Skeletal muscle cell (primary cell): ENCODE data around the gene SLC66A2.
"Not testable (repeated sequence)": the region's sequence is repeated elsewhere in the genome, so short reads cannot be mapped to it uniquely, and the experiment has no call there.

Experiments
- DNase-seq: peaks from one replicate; pipeline ENCODE4 v3.0.0-alpha.2; 2010; ENCODE audit warnings: low read depth
- H3K4me3 ChIP-seq: 2 replicates; pipeline ENCODE4 v1.5.1; 2011; ENCODE audit warnings: low read depth, mild to moderate bottlenecking, control low read depth, low read length, moderate library complexity

SLC66A2 gene

GRCh38 chr18:79890674-79891073, 60.8 kb downstream of the SLC66A2 start:
- no peak for DNase-seq
- no peak overlapping the region for H3K4me3 ChIP-seq

- H3K4me3 ChIP-seq: no peak overlapping the region
- DNase-seq: no peak
Measured at GRCh38 chr18:79889569-79889968, 61.9 kb downstream of the SLC66A2 start.

- H3K4me3 ChIP-seq: no peak overlapping the region
- DNase-seq: no peak
Measured at GRCh38 chr18:79888016-79888415, 63.4 kb downstream of the SLC66A2 start.

- no peak for DNase-seq
- no peak overlapping the region for H3K4me3 ChIP-seq
Measured at GRCh38 chr18:79887181-79888000, 64.1 kb downstream of the SLC66A2 start.

GRCh38 chr18:79884963-79885728, 66.3 kb downstream of the SLC66A2 start:
- DNase-seq: no peak
- H3K4me3 ChIP-seq: no peak overlapping the region

GRCh38 chr18:79884294-79884962, 67.0 kb downstream of the SLC66A2 start:
- DNase-seq: no peak

GRCh38 chr18:79883461-79884293, 67.8 kb downstream of the SLC66A2 start:
- DNase-seq: no peak
- H3K4me3 ChIP-seq: no peak overlapping the region

More at GRCh38 chr18:79884294-79884962, 67.0 kb downstream of the SLC66A2 start:
- H3K4me3 ChIP-seq: no peak overlapping the region

GRCh38 chr18:79882522-79883241, 68.8 kb downstream of the SLC66A2 start:
- DNase-seq: no peak
- no peak overlapping the region for H3K4me3 ChIP-seq

GRCh38 chr18:79881695-79882094, 69.8 kb downstream of the SLC66A2 start:
- no peak for DNase-seq
- no peak overlapping the region for H3K4me3 ChIP-seq

GRCh38 chr18:79879566-79879965, 71.9 kb downstream of the SLC66A2 start:
- DNase-seq: no peak
- no peak overlapping the region for H3K4me3 ChIP-seq

GRCh38 chr18:79878741-79879378, 72.6 kb downstream of the SLC66A2 start:
- DNase-seq: no peak
- H3K4me3 ChIP-seq: no peak overlapping the region

GRCh38 chr18:79878246-79878645, 73.2 kb downstream of the SLC66A2 start:
- DNase-seq, H3K4me3 ChIP-seq: not testable (repeated sequence)

GRCh38 chr18:79877163-79878091, 74.0 kb downstream of the SLC66A2 start:
- DNase-seq: no peak
- H3K4me3 ChIP-seq: no peak overlapping the region

- no peak overlapping the region for H3K4me3 ChIP-seq
- no peak for DNase-seq
Measured at GRCh38 chr18:79876497-79876896, 75.0 kb downstream of the SLC66A2 start.

GRCh38 chr18:79875931-79876461, 75.5 kb downstream of the SLC66A2 start:
- H3K4me3 ChIP-seq: no peak overlapping the region
- no peak for DNase-seq

- no peak for DNase-seq
- H3K4me3 ChIP-seq: no peak overlapping the region
Measured at GRCh38 chr18:79875531-79875919, 75.9 kb downstream of the SLC66A2 start.
